Ishikawa (cell line): ENCODE results near the gene BRAT1.

Experiments used
- CEBPB ChIP-seq: IDR thresholded peaks from 2 replicates; pipeline ENCODE4 v1.6.1; 2012
- EP300 ChIP-seq: IDR thresholded peaks from 2 replicates; pipeline ENCODE4 v1.6.1; 2012; ENCODE audit warnings: borderline replicate concordance
- MAX ChIP-seq: IDR thresholded peaks from 2 replicates; pipeline ENCODE4 v1.6.1; 2012
- RAD21 ChIP-seq: IDR thresholded peaks from 2 replicates; pipeline ENCODE4 v1.6.1; 2012; ENCODE audit warnings: low read depth

- no peak for TF ChIP-seq CEBPB
- TF ChIP-seq MAX = no peak
- no peak for TF ChIP-seq EP300
- TF ChIP-seq RAD21 = no peak
Measured at GRCh38 chr7:2553108-2553507, 2.2 kb downstream of the BRAT1 start.
